ENCODE measurements around the gene CALML5. TPM values are rescaled to one million over a fixed set of nuclear protein-coding genes. Genes with fewer than 3 reads are reported as not detected.

The CALML5 gene
- polyA plus RNA-seq, 1 of the 3 experiments (the other 2 are of a cell fraction), result not detected

DNA sequence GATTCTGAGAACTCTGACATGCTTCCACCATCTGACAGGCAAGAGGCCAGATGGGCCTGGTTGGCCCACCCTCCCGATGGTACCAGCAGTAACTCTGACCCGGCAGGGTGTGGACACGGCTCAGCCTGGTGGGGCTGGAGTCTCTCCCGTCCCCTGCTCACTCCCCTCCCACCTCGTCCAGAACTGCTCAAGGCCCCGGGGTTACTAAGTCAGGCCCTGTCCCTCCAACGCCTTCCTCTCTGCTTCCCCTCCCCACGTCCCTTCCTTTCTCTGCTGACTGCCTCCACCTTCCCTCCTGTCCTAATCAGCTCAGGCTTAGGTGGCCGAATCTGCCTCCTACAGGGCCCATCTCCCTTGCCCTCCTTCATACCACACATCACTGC is 12.5 kb downstream of the CALML5 start:
- no peak overlapping the region for H3K27ac ChIP-seq (ENCODE audit: low read depth in 2 of 2, low read length in 1 of 2)
- H3K4me2 ChIP-seq, result no peak overlapping the region
- no peak overlapping the region for H2AFZ ChIP-seq (ENCODE audit: low read depth)
- H4K20me1 ChIP-seq (ENCODE audit: insufficient read depth), result no peaks in the 10 kb centered on the region
- H3K79me2 ChIP-seq (ENCODE audit: insufficient read depth), result no peaks in the 10 kb centered on the region
- H3K4me1 ChIP-seq (ENCODE audit: control insufficient read depth in 1 of 2, insufficient read depth in 2 of 2, low read depth in 1 of 2, low read length in 1 of 2), result no peaks in the 10 kb centered on the region
- no peak overlapping the region for H3K4me3 ChIP-seq (ENCODE audit: low read depth in 2 of 2, low read length in 1 of 2)
- no peaks in the 10 kb centered on the region for H3K9me2 ChIP-seq
- TF ChIP-seq CHD2 (IDR thresholded peaks at IDR 0.05; ENCODE audit: low read length, partially characterized antibody), result no peak
- TF ChIP-seq SIN3A (IDR thresholded peaks at IDR 0.05; ENCODE audit: borderline replicate concordance, low read depth, low read length), result no peak
- H3F3A ChIP-seq (replicated peaks; ENCODE audit: insufficient read depth), result no peaks in the 10 kb centered on the region
- 65% methylated on average over 5 of the region's 9 CpGs for WGBS (ENCODE audit: low lambda C conversion rate)
- no peaks in the 10 kb centered on the region for H3K27me3 ChIP-seq (ENCODE audit: insufficient read depth)
- no peaks in the 10 kb centered on the region for H3K9me3 ChIP-seq
- ChIA-PET CTCF (no interaction called here), POLR2A (no interaction called here)
- H3K9ac ChIP-seq, result no peak overlapping the region
- no peaks in the 10 kb centered on the region for H3K36me3 ChIP-seq (replicated peaks in 1 of 2; ENCODE audit: control insufficient read depth in 1 of 2, insufficient read depth in 2 of 2, low read length in 1 of 2)
- DNase-seq, result no peak

DNA sequence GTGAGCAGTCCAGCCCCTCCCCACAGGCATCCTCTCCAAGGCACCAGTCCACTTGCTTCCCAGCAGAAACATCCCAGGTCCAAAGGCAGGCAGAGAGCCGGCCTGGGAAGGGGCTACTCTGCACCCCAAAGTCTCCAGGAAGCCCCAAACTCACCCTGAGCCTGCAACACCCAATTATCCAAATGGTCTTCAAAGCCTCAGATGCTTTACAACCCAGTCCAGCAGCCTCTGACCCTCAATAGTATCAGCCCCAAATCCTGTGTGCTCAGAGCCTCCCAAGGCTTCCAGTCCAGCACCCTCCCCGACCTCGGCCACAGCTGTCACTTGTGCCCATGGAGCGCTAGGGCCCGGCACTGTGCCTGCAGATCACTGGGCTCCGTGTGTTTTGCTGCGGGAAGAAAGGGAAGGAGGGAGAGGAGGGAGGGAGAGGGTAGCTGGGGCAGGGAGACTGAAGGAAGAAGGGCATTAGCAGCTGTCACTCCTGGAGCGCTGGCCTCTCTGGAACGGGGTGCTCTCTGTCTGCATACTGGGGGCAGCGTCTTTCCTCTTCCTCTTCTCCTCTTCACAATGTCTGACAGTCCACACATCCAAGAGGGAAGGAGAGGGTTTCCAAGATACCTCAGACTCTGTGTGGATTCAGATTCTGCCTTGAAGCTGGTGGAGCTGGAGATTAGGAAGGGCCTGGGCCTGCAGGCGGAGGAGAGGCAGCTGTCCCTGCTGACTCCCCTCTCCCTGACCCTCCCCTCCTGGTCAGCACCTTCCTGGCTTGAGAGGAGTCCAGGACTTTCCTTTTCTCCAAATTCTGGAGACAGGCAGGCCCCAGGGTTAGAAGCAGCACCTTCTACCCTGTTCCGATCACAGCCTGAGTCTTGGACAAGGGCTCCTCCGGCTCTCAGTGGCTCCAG is 13.2 kb downstream of the CALML5 start:
- H2AFZ ChIP-seq (ENCODE audit: low read depth), result no peak overlapping the region
- no peaks in the 10 kb centered on the region for H3K4me1 ChIP-seq (ENCODE audit: control insufficient read depth in 1 of 2, insufficient read depth in 2 of 2, low read depth in 1 of 2, low read length in 1 of 2)
- no peak overlapping the region for H3K9ac ChIP-seq
- no peaks in the 10 kb centered on the region for H4K20me1 ChIP-seq (ENCODE audit: insufficient read depth)
- ChIA-PET POLR2A (no interaction called here), CTCF (interaction anchor here (2.5 kb wide), 1 partner anchor 137 kb away, joined by 8 read pairs; no protein-coding TSS in a partner anchor)
- no peaks in the 10 kb centered on the region for H3K27me3 ChIP-seq (ENCODE audit: insufficient read depth)
- no peaks in the 10 kb centered on the region for H3K36me3 ChIP-seq (replicated peaks in 1 of 2; ENCODE audit: control insufficient read depth in 1 of 2, insufficient read depth in 2 of 2, low read length in 1 of 2)
- no peak overlapping the region for H3K4me2 ChIP-seq
- no peak overlapping the region for H3K27ac ChIP-seq (ENCODE audit: low read depth in 2 of 2, low read length in 1 of 2)
- H3K9me2 ChIP-seq, result no peaks in the 10 kb centered on the region
- TF ChIP-seq POLR2AphosphoS5 (IDR thresholded peaks at IDR 0.05; ENCODE audit: low read depth, low read length), result no peak
- no peak for TF ChIP-seq EP300 (IDR thresholded peaks at IDR 0.05; ENCODE audit: borderline replicate concordance in 1 of 2, low read depth in 1 of 2, low read length in 1 of 2)
- TF ChIP-seq, protein P1, sequence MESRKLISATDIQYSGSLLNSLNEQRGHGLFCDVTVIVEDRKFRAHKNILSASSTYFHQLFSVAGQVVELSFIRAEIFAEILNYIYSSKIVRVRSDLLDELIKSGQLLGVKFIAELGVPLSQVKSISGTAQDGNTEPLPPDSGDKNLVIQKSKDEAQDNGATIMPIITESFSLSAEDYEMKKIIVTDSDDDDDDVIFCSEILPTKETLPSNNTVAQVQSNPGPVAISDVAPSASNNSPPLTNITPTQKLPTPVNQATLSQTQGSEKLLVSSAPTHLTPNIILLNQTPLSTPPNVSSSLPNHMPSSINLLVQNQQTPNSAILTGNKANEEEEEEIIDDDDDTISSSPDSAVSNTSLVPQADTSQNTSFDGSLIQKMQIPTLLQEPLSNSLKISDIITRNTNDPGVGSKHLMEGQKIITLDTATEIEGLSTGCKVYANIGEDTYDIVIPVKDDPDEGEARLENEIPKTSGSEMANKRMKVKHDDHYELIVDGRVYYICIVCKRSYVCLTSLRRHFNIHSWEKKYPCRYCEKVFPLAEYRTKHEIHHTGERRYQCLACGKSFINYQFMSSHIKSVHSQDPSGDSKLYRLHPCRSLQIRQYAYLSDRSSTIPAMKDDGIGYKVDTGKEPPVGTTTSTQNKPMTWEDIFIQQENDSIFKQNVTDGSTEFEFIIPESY (IDR thresholded peaks at IDR 0.05; ENCODE audit: borderline replicate concordance, low read depth), result no peak
- TF ChIP-seq GATA2 (CRISPR knock-in tag; IDR thresholded peaks at IDR 0.05), result no peak
- no peaks in the 10 kb centered on the region for H3K9me3 ChIP-seq
- WGBS (ENCODE audit: low lambda C conversion rate), result 89% methylated on average over 12 of the region's 13 CpGs
- no peak overlapping the region for H3K4me3 ChIP-seq (ENCODE audit: low read depth in 2 of 2, low read length in 1 of 2)
- DNase-seq, result no peak
- H3K79me2 ChIP-seq (ENCODE audit: insufficient read depth), result no peaks in the 10 kb centered on the region
- no peaks in the 10 kb centered on the region for H3F3A ChIP-seq (replicated peaks; ENCODE audit: insufficient read depth)

DNA sequence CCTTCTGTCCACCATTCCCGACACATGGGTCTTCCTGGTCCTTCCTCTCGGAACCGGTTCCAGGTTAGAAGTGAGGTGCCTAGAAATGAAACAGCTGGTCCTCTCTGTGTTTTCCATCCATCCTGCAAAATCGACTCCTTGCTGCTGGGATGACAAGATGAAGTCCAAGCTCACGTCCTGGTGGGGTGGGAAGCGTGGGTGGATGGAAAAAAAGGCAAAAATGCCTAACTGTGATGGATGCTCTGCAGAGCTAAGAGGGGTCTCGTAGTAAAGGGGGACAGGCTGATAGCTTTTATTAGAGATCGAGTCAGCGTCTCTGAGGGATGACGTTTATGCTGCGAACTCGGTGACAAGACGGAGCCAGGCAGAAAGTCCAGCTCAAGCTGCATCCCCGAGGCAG is 14.1 kb downstream of the CALML5 start:
- H3K79me2 ChIP-seq (ENCODE audit: insufficient read depth), result no peaks in the 10 kb centered on the region
- TF ChIP-seq POLR2AphosphoS5 (IDR thresholded peaks at IDR 0.05; ENCODE audit: low read depth, low read length) (no peak), TCF12 (IDR thresholded peaks at IDR 0.05) (no peak), JUND (IDR thresholded peaks at IDR 0.05) (no peak), EZH2phosphoT487 (IDR thresholded peaks at IDR 0.05; ENCODE audit: borderline replicate concordance, low read depth) (no peak), TAF1 (IDR thresholded peaks at IDR 0.05; ENCODE audit: borderline replicate concordance, low read depth, low read length) (no peak), MEF2A (IDR thresholded peaks at IDR 0.05; ENCODE audit: borderline replicate concordance, low read depth) (no peak), GATA2 (CRISPR knock-in tag; IDR thresholded peaks at IDR 0.05) (no peak)
- TF ChIP-seq, protein P2, sequence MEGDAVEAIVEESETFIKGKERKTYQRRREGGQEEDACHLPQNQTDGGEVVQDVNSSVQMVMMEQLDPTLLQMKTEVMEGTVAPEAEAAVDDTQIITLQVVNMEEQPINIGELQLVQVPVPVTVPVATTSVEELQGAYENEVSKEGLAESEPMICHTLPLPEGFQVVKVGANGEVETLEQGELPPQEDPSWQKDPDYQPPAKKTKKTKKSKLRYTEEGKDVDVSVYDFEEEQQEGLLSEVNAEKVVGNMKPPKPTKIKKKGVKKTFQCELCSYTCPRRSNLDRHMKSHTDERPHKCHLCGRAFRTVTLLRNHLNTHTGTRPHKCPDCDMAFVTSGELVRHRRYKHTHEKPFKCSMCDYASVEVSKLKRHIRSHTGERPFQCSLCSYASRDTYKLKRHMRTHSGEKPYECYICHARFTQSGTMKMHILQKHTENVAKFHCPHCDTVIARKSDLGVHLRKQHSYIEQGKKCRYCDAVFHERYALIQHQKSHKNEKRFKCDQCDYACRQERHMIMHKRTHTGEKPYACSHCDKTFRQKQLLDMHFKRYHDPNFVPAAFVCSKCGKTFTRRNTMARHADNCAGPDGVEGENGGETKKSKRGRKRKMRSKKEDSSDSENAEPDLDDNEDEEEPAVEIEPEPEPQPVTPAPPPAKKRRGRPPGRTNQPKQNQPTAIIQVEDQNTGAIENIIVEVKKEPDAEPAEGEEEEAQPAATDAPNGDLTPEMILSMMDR (IDR thresholded peaks at IDR 0.05), result no peak
- ChIA-PET POLR2A (no interaction called here), CTCF (interaction anchor here (2.5 kb wide), 1 partner anchor 138 kb away, joined by 8 read pairs; no protein-coding TSS in a partner anchor)
- no peak overlapping the region for H2AFZ ChIP-seq (ENCODE audit: low read depth)
- no peaks in the 10 kb centered on the region for H4K20me1 ChIP-seq (ENCODE audit: insufficient read depth)
- no peaks in the 10 kb centered on the region for H3K9me3 ChIP-seq
- 73% methylated on average over 14 of the region's 14 CpGs for WGBS (ENCODE audit: low lambda C conversion rate)
- H3K27me3 ChIP-seq (ENCODE audit: insufficient read depth), result no peaks in the 10 kb centered on the region
- H3K9me2 ChIP-seq, result no peaks in the 10 kb centered on the region
- H3K4me3 ChIP-seq (ENCODE audit: low read depth in 2 of 2, low read length in 1 of 2), result no peak overlapping the region
- no peak overlapping the region for H3K9ac ChIP-seq
- no peaks in the 10 kb centered on the region for H3K4me1 ChIP-seq (ENCODE audit: control insufficient read depth in 1 of 2, insufficient read depth in 2 of 2, low read depth in 1 of 2, low read length in 1 of 2)
- no peak overlapping the region for H3K27ac ChIP-seq (ENCODE audit: low read depth in 2 of 2, low read length in 1 of 2)
- H3F3A ChIP-seq (replicated peaks; ENCODE audit: insufficient read depth), result no peaks in the 10 kb centered on the region
- H3K36me3 ChIP-seq (replicated peaks in 1 of 2; ENCODE audit: control insufficient read depth in 1 of 2, insufficient read depth in 2 of 2, low read length in 1 of 2), result no peaks in the 10 kb centered on the region
- no peak overlapping the region for H3K4me2 ChIP-seq
- DNase-seq, result no peak

All from SK-N-SH (cell line).